ENCODE data around the gene MIF. TPM values are rescaled to one million over a fixed set of nuclear protein-coding genes. Genes with fewer than 3 reads are reported as not detected.
"Not testable (repeated sequence)": the region's sequence is repeated elsewhere in the genome, so short reads cannot be mapped to it uniquely, and the experiment has no call there.

Gene MIF
- total RNA-seq, 1 donor from 2014 or later = 1,136 TPM

DNA sequence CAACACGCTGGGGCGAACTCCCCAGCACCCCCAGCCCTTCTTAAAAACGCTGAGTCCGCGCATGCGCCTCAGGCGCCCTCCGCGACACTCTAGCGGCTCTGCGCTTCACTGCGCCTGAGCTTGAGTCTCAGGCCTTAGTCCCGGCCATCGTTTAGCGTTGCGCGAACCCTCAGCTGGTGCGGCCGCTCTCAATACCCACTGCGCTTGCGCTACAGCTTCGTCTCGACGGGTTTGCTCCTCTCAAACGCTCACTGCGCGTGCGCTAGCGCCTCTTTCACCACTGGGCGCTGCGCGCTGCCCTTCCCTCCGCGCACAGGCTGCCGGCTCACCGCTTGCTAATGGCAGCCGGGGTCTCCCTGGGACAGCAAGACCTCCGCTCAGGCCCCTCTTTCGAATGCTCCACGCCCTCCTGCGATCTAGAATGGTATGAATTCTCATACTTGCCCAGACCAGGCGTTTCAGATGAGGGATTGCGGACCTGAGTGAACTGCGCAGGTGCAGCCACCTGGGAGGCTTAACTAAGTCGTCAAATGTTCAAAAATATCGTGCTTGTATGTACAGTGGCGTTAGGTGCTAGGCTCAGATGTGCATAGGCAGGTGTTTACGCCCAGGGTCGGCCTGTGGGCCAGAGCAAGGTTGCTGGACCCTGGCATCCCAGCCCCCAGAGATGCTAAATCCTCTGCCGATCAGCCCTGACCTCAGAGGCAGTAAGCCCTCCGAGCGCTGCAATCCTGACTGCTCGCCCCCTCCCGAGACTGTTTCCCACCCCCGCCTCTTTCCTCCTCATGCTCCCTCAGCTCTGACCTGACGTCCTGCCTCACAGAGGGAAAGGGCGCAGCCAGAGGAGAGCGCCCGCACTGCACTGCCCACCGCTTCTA lies 36.3 kb upstream of the MIF start, which contains the start of gene SLC2A11:
TSS of gene SLC2A11 (plus strand) at position 270 of the 878 bp plus-strand sequence. CDS start at position 395, 125 bp downstream.
- intact Hi-C loops (cut with micrococcal nuclease) = loop anchor here (2.0 to 5.0 kb wide), 4 partner anchors 19 to 71 kb away; partner anchors contain the start of genes DERL3, MIF and SMARCB1
- H3K9me3 Mint-ChIP-seq = no peaks in the 10 kb centered on the region
- H3K27me3 Mint-ChIP-seq (ENCODE audit: insufficient read depth) = peaks cover 4% of the 10 kb centered on the region
- no peaks in the 10 kb centered on the region for H3K36me3 Mint-ChIP-seq (ENCODE audit: low read depth)
- H3K4me1 Mint-ChIP-seq (ENCODE audit: low read depth) = peaks cover 21% of the 10 kb centered on the region
- H3K27ac Mint-ChIP-seq = peak within 1 kb of the TSS; percentile 75
- H3K4me3 Mint-ChIP-seq = peak within 1 kb of the TSS; percentile 88
- DNase-seq (ENCODE audit: low spot score) = peak; percentile 93

DNA sequence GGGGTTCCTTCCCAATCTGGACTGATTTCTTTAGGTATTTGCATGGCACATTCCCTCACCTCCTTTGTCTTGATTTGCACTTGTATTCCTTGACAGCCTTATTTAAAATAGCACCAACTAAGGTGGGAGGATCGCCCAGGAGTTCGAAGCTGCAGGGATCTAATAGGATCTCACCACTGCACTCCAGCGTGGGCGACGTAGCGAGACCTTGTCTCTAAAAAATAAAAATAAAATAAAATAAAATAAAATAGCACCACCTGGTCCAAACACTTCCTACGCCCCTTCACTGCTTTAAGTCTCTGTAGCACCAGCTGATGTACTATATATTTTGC lies 35.7 kb upstream of the MIF start:
- intact Hi-C loops (cut with micrococcal nuclease) = loop anchor here (5.0 kb wide), 1 partner anchor 54 kb away; no protein-coding TSS in a partner anchor
- Mint-ChIP-seq H3K27ac (peak overlapping the region; percentile 75), H3K27me3 (ENCODE audit: insufficient read depth) (peaks cover 4% of the 10 kb centered on the region), H3K36me3 (ENCODE audit: low read depth) (no peaks in the 10 kb centered on the region), H3K4me3 (peak overlapping the region; percentile 88), H3K9me3 (no peaks in the 10 kb centered on the region), H3K4me1 (ENCODE audit: low read depth) (peaks cover 21% of the 10 kb centered on the region)
- no peak for DNase-seq (ENCODE audit: low spot score)

GRCh38 chr22:23859201-23859600 lies 35.0 kb upstream of the MIF start:
- peaks cover 4% of the 10 kb centered on the region for H3K27me3 Mint-ChIP-seq (ENCODE audit: insufficient read depth)
- no peaks in the 10 kb centered on the region for H3K36me3 Mint-ChIP-seq (ENCODE audit: low read depth)
- H3K4me3 Mint-ChIP-seq = peak overlapping the region; percentile 88
- intact Hi-C loops (cut with micrococcal nuclease) = loop anchor here (5.0 kb wide), 1 partner anchor 53 kb away; no protein-coding TSS in a partner anchor
- DNase-seq (ENCODE audit: low spot score) = no peak
- H3K9me3 Mint-ChIP-seq = no peaks in the 10 kb centered on the region
- H3K27ac Mint-ChIP-seq = no peak overlapping the region
- peaks cover 21% of the 10 kb centered on the region for H3K4me1 Mint-ChIP-seq (ENCODE audit: low read depth)

GRCh38 chr22:23860187-23860586 lies 34.0 kb upstream of the MIF start:
- intact Hi-C loops (cut with micrococcal nuclease) = loop anchor here (5.0 kb wide), 1 partner anchor 97 kb away; no protein-coding TSS in a partner anchor
- not testable (repeated sequence) for H3K27ac Mint-ChIP-seq; H3K27me3 Mint-ChIP-seq (ENCODE audit: insufficient read depth); DNase-seq (ENCODE audit: low spot score); H3K9me3 Mint-ChIP-seq; H3K4me3 Mint-ChIP-seq; H3K36me3 Mint-ChIP-seq (ENCODE audit: low read depth)
- peaks cover 21% of the 10 kb centered on the region for H3K4me1 Mint-ChIP-seq (ENCODE audit: low read depth)

DNA sequence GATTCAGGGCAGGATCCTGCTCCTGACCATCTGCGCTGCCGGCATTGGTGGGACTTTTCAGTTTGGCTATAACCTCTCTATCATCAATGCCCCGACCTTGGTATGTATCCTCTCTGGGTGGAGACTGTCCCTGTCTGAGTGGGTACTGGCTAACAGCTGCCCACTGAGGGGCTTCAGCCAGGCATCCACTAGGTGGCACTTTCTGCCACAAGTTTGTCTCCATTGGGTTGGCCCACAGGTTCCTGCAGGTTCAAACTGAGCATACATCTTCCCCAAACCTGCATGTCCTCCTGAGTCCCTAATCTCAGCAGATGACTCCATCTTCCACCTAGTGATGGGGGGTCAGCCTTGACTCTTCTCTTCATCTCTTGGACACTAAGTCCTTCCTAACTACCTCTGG lies 32.1 kb upstream of the MIF start:
- intact Hi-C loops (cut with micrococcal nuclease) = loop anchor here (5.0 kb wide), 1 partner anchor 95 kb away; no protein-coding TSS in a partner anchor
- DNase-seq (ENCODE audit: low spot score) = no peak
- Mint-ChIP-seq H3K36me3 (ENCODE audit: low read depth) (no peaks in the 10 kb centered on the region), H3K4me3 (no peak overlapping the region), H3K4me1 (ENCODE audit: low read depth) (peaks cover 16% of the 10 kb centered on the region), H3K9me3 (no peaks in the 10 kb centered on the region), H3K27me3 (ENCODE audit: insufficient read depth) (no peaks in the 10 kb centered on the region), H3K27ac (no peak overlapping the region)

- H3K27me3 Mint-ChIP-seq (ENCODE audit: insufficient read depth); H3K36me3 Mint-ChIP-seq (ENCODE audit: low read depth); H3K9me3 Mint-ChIP-seq; H3K4me3 Mint-ChIP-seq; DNase-seq (ENCODE audit: low spot score); H3K4me1 Mint-ChIP-seq (ENCODE audit: low read depth); H3K27ac Mint-ChIP-seq: not testable (repeated sequence)
- intact Hi-C loops (cut with micrococcal nuclease) = loop anchor here (5.0 kb wide), 1 partner anchor 93 kb away; no protein-coding TSS in a partner anchor
These were observed 29.6 kb upstream of the MIF start for GRCh38 chr22:23864499-23865154.

DNA sequence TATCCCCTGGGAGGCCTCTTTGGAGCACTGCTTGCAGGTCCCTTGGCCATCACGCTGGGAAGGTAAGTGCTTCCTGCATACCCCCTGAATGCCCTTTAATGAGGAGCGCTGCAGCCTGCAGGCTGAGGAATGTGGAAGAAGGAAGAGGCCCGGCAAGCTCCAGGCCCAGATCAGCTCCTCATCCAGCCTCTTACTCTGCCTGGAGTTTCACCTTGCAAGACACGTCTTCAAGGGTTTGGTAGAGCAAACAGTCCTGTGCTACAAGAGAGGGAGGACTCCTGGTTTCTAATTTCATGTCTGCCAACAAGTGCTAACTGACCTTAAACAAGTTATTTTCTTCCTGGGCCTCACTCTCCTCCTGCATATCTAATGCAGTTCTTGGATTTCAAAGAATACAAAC lies 25.6 kb upstream of the MIF start:
- Mint-ChIP-seq H3K27ac (no peak overlapping the region), H3K4me3 (no peak overlapping the region), H3K9me3 (no peaks in the 10 kb centered on the region), H3K27me3 (ENCODE audit: insufficient read depth) (no peaks in the 10 kb centered on the region), H3K36me3 (ENCODE audit: low read depth) (no peaks in the 10 kb centered on the region), H3K4me1 (ENCODE audit: low read depth) (no peaks in the 10 kb centered on the region)
- no peak for DNase-seq (ENCODE audit: low spot score)
- intact Hi-C loops (cut with micrococcal nuclease) = no loop called here

- Mint-ChIP-seq H3K36me3 (ENCODE audit: low read depth) (no peaks in the 10 kb centered on the region), H3K4me3 (no peak overlapping the region), H3K9me3 (no peaks in the 10 kb centered on the region), H3K4me1 (ENCODE audit: low read depth) (no peaks in the 10 kb centered on the region), H3K27ac (no peak overlapping the region), H3K27me3 (ENCODE audit: insufficient read depth) (no peaks in the 10 kb centered on the region)
- intact Hi-C loops (cut with micrococcal nuclease) = no loop called here
- no peak for DNase-seq (ENCODE audit: low spot score)
These were observed 19.3 kb upstream of the MIF start for GRCh38 chr22:23874871-23875270.

GRCh38 chr22:23875801-23876200 lies 18.4 kb upstream of the MIF start:
- DNase-seq (ENCODE audit: low spot score) = no peak
- Mint-ChIP-seq H3K4me1 (ENCODE audit: low read depth) (no peaks in the 10 kb centered on the region), H3K9me3 (no peaks in the 10 kb centered on the region), H3K27ac (no peak overlapping the region), H3K36me3 (ENCODE audit: low read depth) (no peaks in the 10 kb centered on the region), H3K4me3 (no peak overlapping the region), H3K27me3 (ENCODE audit: insufficient read depth) (no peaks in the 10 kb centered on the region)
- intact Hi-C loops (cut with micrococcal nuclease) = no loop called here

GRCh38 chr22:23877566-23877965 lies 16.6 kb upstream of the MIF start:
- H3K4me3 Mint-ChIP-seq = no peak overlapping the region
- no peaks in the 10 kb centered on the region for H3K36me3 Mint-ChIP-seq (ENCODE audit: low read depth)
- no peaks in the 10 kb centered on the region for H3K4me1 Mint-ChIP-seq (ENCODE audit: low read depth)
- DNase-seq (ENCODE audit: low spot score) = no peak
- H3K9me3 Mint-ChIP-seq = no peaks in the 10 kb centered on the region
- intact Hi-C loops (cut with micrococcal nuclease) = no loop called here
- H3K27me3 Mint-ChIP-seq (ENCODE audit: insufficient read depth) = no peaks in the 10 kb centered on the region
- no peak overlapping the region for H3K27ac Mint-ChIP-seq

DNA sequence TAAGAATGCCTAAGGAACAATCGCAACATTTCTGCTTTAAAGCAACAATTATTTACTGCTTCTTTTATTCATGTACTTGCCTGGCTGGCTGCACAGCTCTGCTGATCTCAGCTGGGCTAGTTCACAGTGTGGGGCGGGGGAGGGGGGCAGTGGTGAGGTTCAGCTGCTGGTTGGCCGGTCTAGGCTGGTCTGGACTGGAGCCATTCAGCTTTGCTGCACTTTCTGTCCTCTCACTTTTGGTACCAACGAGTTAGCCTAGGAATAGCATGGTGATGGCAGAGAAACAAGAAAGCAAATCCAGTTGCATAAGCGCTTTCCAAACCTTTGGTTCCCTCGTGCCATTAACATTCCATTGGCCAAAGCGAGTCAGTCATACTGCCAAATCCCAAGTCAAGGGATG lies 16.0 kb upstream of the MIF start:
- Mint-ChIP-seq H3K27ac (no peak overlapping the region), H3K4me1 (ENCODE audit: low read depth) (no peaks in the 10 kb centered on the region), H3K4me3 (no peak overlapping the region), H3K36me3 (ENCODE audit: low read depth) (no peaks in the 10 kb centered on the region), H3K27me3 (ENCODE audit: insufficient read depth) (no peaks in the 10 kb centered on the region), H3K9me3 (no peaks in the 10 kb centered on the region)
- no peak for DNase-seq (ENCODE audit: low spot score)
- intact Hi-C loops (cut with micrococcal nuclease) = no loop called here

- H3K27ac Mint-ChIP-seq = no peak overlapping the region
- no peaks in the 10 kb centered on the region for H3K9me3 Mint-ChIP-seq
- no peaks in the 10 kb centered on the region for H3K36me3 Mint-ChIP-seq (ENCODE audit: low read depth)
- intact Hi-C loops (cut with micrococcal nuclease) = no loop called here
- H3K4me1 Mint-ChIP-seq (ENCODE audit: low read depth) = no peaks in the 10 kb centered on the region
- DNase-seq (ENCODE audit: low spot score) = no peak
- no peak overlapping the region for H3K4me3 Mint-ChIP-seq
- H3K27me3 Mint-ChIP-seq (ENCODE audit: insufficient read depth) = no peaks in the 10 kb centered on the region
These were observed 11.8 kb upstream of the MIF start for GRCh38 chr22:23882370-23882769.

DNA sequence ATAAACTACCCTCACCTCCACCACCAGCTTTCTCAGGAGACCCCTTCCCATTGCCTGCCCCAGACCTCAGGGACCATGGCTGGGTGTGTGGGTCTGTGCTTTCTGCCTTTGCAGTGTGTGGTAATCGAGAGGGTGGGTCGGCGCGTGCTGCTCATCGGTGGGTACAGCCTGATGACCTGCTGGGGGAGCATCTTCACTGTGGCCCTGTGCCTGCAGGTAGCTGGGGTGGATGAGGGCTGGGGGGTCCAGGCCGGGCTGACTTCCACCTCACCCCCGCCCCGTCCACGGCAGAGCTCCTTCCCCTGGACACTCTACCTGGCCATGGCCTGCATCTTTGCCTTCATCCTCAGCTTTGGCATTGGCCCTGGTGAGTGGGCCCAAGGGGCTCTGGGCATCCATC lies 10.5 kb upstream of the MIF start:
- intact Hi-C loops (cut with micrococcal nuclease) = no loop called here
- Mint-ChIP-seq H3K9me3 (no peaks in the 10 kb centered on the region), H3K27ac (no peak overlapping the region), H3K4me3 (no peak overlapping the region), H3K27me3 (ENCODE audit: insufficient read depth) (no peaks in the 10 kb centered on the region), H3K36me3 (ENCODE audit: low read depth) (no peaks in the 10 kb centered on the region), H3K4me1 (ENCODE audit: low read depth) (no peaks in the 10 kb centered on the region)
- no peak for DNase-seq (ENCODE audit: low spot score)
